Measurements from ENCODE around the gene CHRNB4. TPM values are rescaled to one million over a fixed set of nuclear protein-coding genes. Genes with fewer than 3 reads are reported as not detected.
A peak's percentile ranks its signal among the peaks of the same experiment; 100 is the strongest.

CHRNB4 gene
- total RNA-seq, 1 donor from 2014 or later = 71.6 TPM

- Mint-ChIP-seq H3K36me3 (ENCODE audit: unreplicated experiment) (peaks cover 14% of the 10 kb centered on the region), H3K4me1 (ENCODE audit: low read depth, unreplicated experiment) (peaks cover 22% of the 10 kb centered on the region), H3K4me3 (ENCODE audit: unreplicated experiment) (peak overlapping the region; percentile 95), H3K9me3 (ENCODE audit: unreplicated experiment) (peaks cover 20% of the 10 kb centered on the region), H3K27me3 (ENCODE audit: unreplicated experiment) (peaks cover 25% of the 10 kb centered on the region), H3K27ac (ENCODE audit: unreplicated experiment) (peak overlapping the region; percentile 64)
- no peak for DNase-seq
- no peak for TF ChIP-seq CTCF (IDR thresholded peaks at IDR 0.05; ENCODE audit: partially characterized antibody, unreplicated experiment)
These were observed 22.9 kb downstream of the CHRNB4 start for GRCh38 chr15:78618064-78618463.

- Mint-ChIP-seq H3K27me3 (ENCODE audit: unreplicated experiment) (peaks cover 23% of the 10 kb centered on the region), H3K4me3 (ENCODE audit: unreplicated experiment) (peak overlapping the region; percentile 74), H3K9me3 (ENCODE audit: unreplicated experiment) (peaks cover 20% of the 10 kb centered on the region), H3K4me1 (ENCODE audit: low read depth, unreplicated experiment) (peaks cover 22% of the 10 kb centered on the region), H3K27ac (ENCODE audit: unreplicated experiment) (peak overlapping the region; percentile 64), H3K36me3 (ENCODE audit: unreplicated experiment) (peaks cover 14% of the 10 kb centered on the region)
- peak; percentile 65 for DNase-seq
- no peak for TF ChIP-seq CTCF (IDR thresholded peaks at IDR 0.05; ENCODE audit: partially characterized antibody, unreplicated experiment)
These were observed 23.5 kb downstream of the CHRNB4 start for GRCh38 chr15:78617516-78617915.

GRCh38 chr15:78617076-78617475, 23.9 kb downstream of the CHRNB4 start:
- Mint-ChIP-seq H3K9me3 (ENCODE audit: unreplicated experiment) (peaks cover 20% of the 10 kb centered on the region), H3K27me3 (ENCODE audit: unreplicated experiment) (peaks cover 22% of the 10 kb centered on the region), H3K4me1 (ENCODE audit: low read depth, unreplicated experiment) (peaks cover 22% of the 10 kb centered on the region), H3K4me3 (ENCODE audit: unreplicated experiment) (peak overlapping the region; percentile 74), H3K36me3 (ENCODE audit: unreplicated experiment) (peaks cover 14% of the 10 kb centered on the region), H3K27ac (ENCODE audit: unreplicated experiment) (peak overlapping the region; percentile 64)
- DNase-seq = no peak
- no peak for TF ChIP-seq CTCF (IDR thresholded peaks at IDR 0.05; ENCODE audit: partially characterized antibody, unreplicated experiment)

- no peak for TF ChIP-seq CTCF (IDR thresholded peaks at IDR 0.05; ENCODE audit: partially characterized antibody, unreplicated experiment)
- H3K9me3 Mint-ChIP-seq (ENCODE audit: unreplicated experiment) = peaks cover 20% of the 10 kb centered on the region
- peaks cover 22% of the 10 kb centered on the region for H3K27me3 Mint-ChIP-seq (ENCODE audit: unreplicated experiment)
- peak overlapping the region; percentile 22 for H3K27ac Mint-ChIP-seq (ENCODE audit: unreplicated experiment)
- peaks cover 22% of the 10 kb centered on the region for H3K4me1 Mint-ChIP-seq (ENCODE audit: low read depth, unreplicated experiment)
- H3K4me3 Mint-ChIP-seq (ENCODE audit: unreplicated experiment) = peak overlapping the region; percentile 1
- no peak for DNase-seq
- H3K36me3 Mint-ChIP-seq (ENCODE audit: unreplicated experiment) = peaks cover 14% of the 10 kb centered on the region
These were observed 24.5 kb downstream of the CHRNB4 start for GRCh38 chr15:78616506-78616905.

- Mint-ChIP-seq H3K4me1 (ENCODE audit: low read depth, unreplicated experiment) (peaks cover 22% of the 10 kb centered on the region), H3K27ac (ENCODE audit: unreplicated experiment) (no peak overlapping the region), H3K9me3 (ENCODE audit: unreplicated experiment) (peaks cover 18% of the 10 kb centered on the region), H3K27me3 (ENCODE audit: unreplicated experiment) (peaks cover 17% of the 10 kb centered on the region), H3K4me3 (ENCODE audit: unreplicated experiment) (no peak overlapping the region), H3K36me3 (ENCODE audit: unreplicated experiment) (peaks cover 16% of the 10 kb centered on the region)
- no peak for DNase-seq
- TF ChIP-seq CTCF (IDR thresholded peaks at IDR 0.05; ENCODE audit: partially characterized antibody, unreplicated experiment) = no peak
These were observed 25.8 kb downstream of the CHRNB4 start for GRCh38 chr15:78615151-78615589.
